Measurements from ENCODE around the gene IGSF22. TPM values are rescaled to one million over a fixed set of nuclear protein-coding genes. Genes with fewer than 3 reads are reported as not detected.

IGSF22 gene
- total and polyA plus RNA-seq, 9 of the 15 experiments (the other 6 are each of a cell fraction or from before 2014, with no cell fraction given) = not detected

DNA sequence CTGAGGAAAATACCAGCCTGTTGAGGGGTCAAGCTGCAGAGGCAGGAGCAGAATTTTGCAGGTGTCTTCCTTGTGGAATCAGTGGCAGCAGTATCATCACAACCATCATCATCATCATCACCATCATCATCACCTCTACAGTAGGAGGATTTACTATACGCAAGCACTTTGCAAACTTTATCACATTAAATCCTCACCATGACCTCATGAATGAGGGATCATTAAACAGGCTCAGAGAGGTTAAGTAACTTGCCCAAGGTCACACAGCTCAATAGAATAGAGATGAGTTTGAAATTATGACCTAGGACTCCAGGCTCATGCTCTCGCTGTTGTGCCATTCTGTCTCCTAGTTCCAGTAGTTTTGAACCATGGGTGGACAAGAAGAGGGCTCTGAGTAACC lies 40.0 kb upstream of the IGSF22 start:
- no peak overlapping the region for H3K4me3 ChIP-seq
- H3K9me1 ChIP-seq (ENCODE audit: control insufficient read depth, insufficient read depth, low read length) = no peaks in the 10 kb centered on the region
- no peak overlapping the region for H2AFZ ChIP-seq (ENCODE audit: low read depth, low read length)
- 0 out of 2 replicates have a peak, but pooled peaks cover 4% of the 10 kb centered on the region for H4K20me1 ChIP-seq (replicated peaks; ENCODE audit: control insufficient read depth, insufficient read depth, low read length)
- in situ Hi-C loops (cut with MboI) (no loop called here), intact Hi-C loops (cut with micrococcal nuclease) (loop anchor here (10.0 kb wide), 2 partner anchors 221 to 311 kb away; partner anchors contain the start of gene LDHAL6A)
- H3K4me2 ChIP-seq (ENCODE audit: insufficient read depth, low read length) = no peak overlapping the region
- H3K9me3 ChIP-seq (replicated peaks; ENCODE audit: control insufficient read depth, insufficient read depth, low read depth, low read length) = no peaks in the 10 kb centered on the region
- FAIRE-seq (no peak), DNase-seq (ENCODE audit: extremely low read depth in 1 of 4, low spot score in 3 of 4) (no peak), ATAC-seq (no peak)
- H3K27ac ChIP-seq (ENCODE audit: extremely low read depth, low read depth, low read length) = no peak overlapping the region
- no peaks in the 10 kb centered on the region for H3K79me2 ChIP-seq (ENCODE audit: control insufficient read depth, insufficient read depth, low read length)
- ChIA-PET CTCF (ENCODE audit: low intra/inter-chr PET ratio) (no interaction called here), POLR2A (interaction anchor here (1.4 kb wide), 1 partner anchor 23 kb away, joined by 4 read pairs; no protein-coding TSS in a partner anchor)
- 0% methylated on average over 2 of the region's 2 CpGs for WGBS (ENCODE audit: insufficient coverage, low coverage, missing lambda C conversion rate)
- no peaks in the 10 kb centered on the region for H3K36me3 ChIP-seq (ENCODE audit: control insufficient read depth, insufficient read depth, low read length)
- H3K9ac ChIP-seq (ENCODE audit: insufficient read depth in 1 of 2, low read depth in 2 of 2, low read length in 2 of 2) = no peak overlapping the region
- no TSS peak for BruUV-seq (replicated peaks)
- H3K4me1 ChIP-seq (replicated peaks in 1 of 2; ENCODE audit: control insufficient read depth in 2 of 2, insufficient read depth in 2 of 2, low read length in 2 of 2) = no peaks in the 10 kb centered on the region
- peaks cover 2 to 34% of the 10 kb centered on the region in 2 experiments; a peak in 4 of 5 replicates for H3K27me3 ChIP-seq (ENCODE audit: control insufficient read depth in 2 of 2, insufficient read depth in 2 of 2, low read length in 2 of 2)
- TF ChIP-seq ZBTB11 (CRISPR knock-in tag; IDR thresholded peaks at IDR 0.05) = no peak
- TF ChIP-seq, protein P1, sequence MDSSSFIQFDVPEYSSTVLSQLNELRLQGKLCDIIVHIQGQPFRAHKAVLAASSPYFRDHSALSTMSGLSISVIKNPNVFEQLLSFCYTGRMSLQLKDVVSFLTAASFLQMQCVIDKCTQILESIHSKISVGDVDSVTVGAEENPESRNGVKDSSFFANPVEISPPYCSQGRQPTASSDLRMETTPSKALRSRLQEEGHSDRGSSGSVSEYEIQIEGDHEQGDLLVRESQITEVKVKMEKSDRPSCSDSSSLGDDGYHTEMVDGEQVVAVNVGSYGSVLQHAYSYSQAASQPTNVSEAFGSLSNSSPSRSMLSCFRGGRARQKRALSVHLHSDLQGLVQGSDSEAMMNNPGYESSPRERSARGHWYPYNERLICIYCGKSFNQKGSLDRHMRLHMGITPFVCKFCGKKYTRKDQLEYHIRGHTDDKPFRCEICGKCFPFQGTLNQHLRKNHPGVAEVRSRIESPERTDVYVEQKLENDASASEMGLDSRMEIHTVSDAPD (CRISPR knock-in tag; IDR thresholded peaks at IDR 0.05) = no peak
- no peak for TF ChIP-seq MED1 (CRISPR knock-in tag; IDR thresholded peaks at IDR 0.05; ENCODE audit: borderline replicate concordance)
- no peak for TF ChIP-seq HDGF (IDR thresholded peaks at IDR 0.05)
- TF ChIP-seq TSC22D4 (tag; IDR thresholded peaks at IDR 0.05) = no peak
- no peak for TF ChIP-seq NFIX (CRISPR knock-in tag; IDR thresholded peaks at IDR 0.05; ENCODE audit: low read depth)
- TF ChIP-seq, protein P2, sequence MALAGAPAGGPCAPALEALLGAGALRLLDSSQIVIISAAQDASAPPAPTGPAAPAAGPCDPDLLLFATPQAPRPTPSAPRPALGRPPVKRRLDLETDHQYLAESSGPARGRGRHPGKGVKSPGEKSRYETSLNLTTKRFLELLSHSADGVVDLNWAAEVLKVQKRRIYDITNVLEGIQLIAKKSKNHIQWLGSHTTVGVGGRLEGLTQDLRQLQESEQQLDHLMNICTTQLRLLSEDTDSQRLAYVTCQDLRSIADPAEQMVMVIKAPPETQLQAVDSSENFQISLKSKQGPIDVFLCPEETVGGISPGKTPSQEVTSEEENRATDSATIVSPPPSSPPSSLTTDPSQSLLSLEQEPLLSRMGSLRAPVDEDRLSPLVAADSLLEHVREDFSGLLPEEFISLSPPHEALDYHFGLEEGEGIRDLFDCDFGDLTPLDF (CRISPR knock-in tag; IDR thresholded peaks at IDR 0.05) = no peak
- no peak for TF ChIP-seq SAFB2 (IDR thresholded peaks at IDR 0.05; ENCODE audit: borderline replicate concordance, low read depth, low read length, severe bottlenecking)
- no peak for TF ChIP-seq ELF4 (CRISPR knock-in tag; IDR thresholded peaks at IDR 0.05)
- no peak for TF ChIP-seq LCOR (CRISPR knock-in tag; IDR thresholded peaks at IDR 0.05)
- no peak for TF ChIP-seq ZNF239 (CRISPR knock-in tag; IDR thresholded peaks at IDR 0.05)
- TF ChIP-seq RBM25 (IDR thresholded peaks at IDR 0.05; ENCODE audit: low read depth, low read length, severe bottlenecking) = peak; percentile 89

All from K562 (cell line).